A549 (cell line): ENCODE data around the gene STAB2. TPM values are rescaled to one million over a fixed set of nuclear protein-coding genes. Genes with fewer than 3 reads are reported as not detected.

Source experiments
- ATAC-seq, 2 experiments: fragments of 200-7000 bp in 1 of 2; fragments of >200 bp in 1 of 2; cut with Nextera tagmentation in 1 of 2; cut with Tn5 transposase in 1 of 2; 3 replicates each; pipeline versions ENCODE4 v1.8.0 to v1.9.1; 2018 to 2020; ENCODE audit warnings: mild to moderate bottlenecking in 1 of 2, moderate library complexity in 1 of 2
- CTCF ChIA-PET: fragments of 300-600 bp; sonication (Branson Sonifier 250); formaldehyde crosslinking; extraction: SDS; loops from one replicate; lab custom pipeline; 2021; ENCODE audit warnings: antibody characterized with exemption, inconsistent platforms; lab: Yijun Ruan, JAX
- POLR2A ChIA-PET: fragments of 350-600 bp; formaldehyde crosslinking; extraction: SDS; loops from one replicate; lab custom pipeline; 2021; ENCODE audit warnings: antibody characterized with exemption, inconsistent platforms; lab: Yijun Ruan, JAX
- DNase-seq, 2 experiments: peaks; one replicate each; pipeline versions ENCODE4 v3.0.0 to v3.0.0-alpha.2; 2011 to 2016; ENCODE audit warnings: low read depth in 1 of 2, low spot score in 1 of 2
- FAIRE-seq: peaks from 2 replicates; lab custom pipeline; 2011; peaks lifted over from hg19 to GRCh38; lab: Jason Lieb, UNC
- H3K27ac ChIP-seq, 2 experiments: fragments of >200 bp; sonication (Bioruptor Twin); formaldehyde crosslinking; 3 replicates each; pipeline ENCODE4 v1.5.1; 2016 to 2017
- H3K4me1 ChIP-seq: fragments of >200 bp; sonication (Bioruptor Twin); formaldehyde crosslinking; 3 replicates; pipeline ENCODE4 v1.6.1; 2016
- H3K4me2 ChIP-seq: fragments of >200 bp; sonication (Bioruptor Twin); formaldehyde crosslinking; 3 replicates; pipeline ENCODE4 v1.6.1; 2016
- H3K4me3 ChIP-seq: fragments of >200 bp; sonication (Bioruptor Twin); formaldehyde crosslinking; 3 replicates; pipeline ENCODE4 v1.5.1; 2016
- H3K9me3 ChIP-seq: fragments of >200 bp; sonication (Bioruptor Twin); formaldehyde crosslinking; 3 replicates; pipeline ENCODE4 v1.6.1; 2016
- BHLHE40 ChIP-seq: IDR thresholded peaks from 2 replicates; pipeline ENCODE4 v1.6.1; 2012; ENCODE audit warnings: low read depth, low read length, inconsistent platforms
- CBX2 ChIP-seq: fragments of 200-600 bp; sonication (generic); IDR thresholded peaks from 2 replicates; pipeline ENCODE4 v1.6.1; 2016; ENCODE audit warnings: low read depth, mild to moderate bottlenecking, borderline replicate concordance
- HES2 ChIP-seq: fragments of >200 bp; sonication (Bioruptor Twin); formaldehyde crosslinking; IDR thresholded peaks from 2 replicates; pipeline ENCODE4 v1.6.1; 2016
- HMGXB4 ChIP-seq: fragments of 250-450 bp; sonication (Bioruptor Pico); IDR thresholded peaks from 2 replicates; pipeline ENCODE4 v1.5.0; 2021; ENCODE audit warnings: mild to moderate bottlenecking, moderate library complexity, borderline replicate concordance
- HOXA7 ChIP-seq: fragments of 250-450 bp; sonication (Bioruptor Pico); IDR thresholded peaks from 2 replicates; pipeline ENCODE4 v1.5.0; 2020; ENCODE audit warnings: mild to moderate bottlenecking, moderate library complexity
- JUN ChIP-seq, 2 experiments: fragments of >200 bp; sonication (Bioruptor Twin); formaldehyde crosslinking; IDR thresholded peaks; 2 replicates in 1 of 2; 3 replicates in 1 of 2; pipeline ENCODE4 v1.6.1; 2016 to 2017
- MAZ ChIP-seq: fragments of 150-350 bp; IDR thresholded peaks from 2 replicates; pipeline ENCODE4 v1.6.1; 2014; ENCODE audit warnings: antibody characterized with exemption, low read depth, low read length, borderline replicate concordance
- NFE2L2 ChIP-seq: fragments of 150-350 bp; conservative IDR thresholded peaks from 2 replicates; pipeline ENCODE4 v1.6.1; 2014; ENCODE audit warnings: low read length
- NR3C1 ChIP-seq: fragments of >200 bp; sonication (Bioruptor Twin); formaldehyde crosslinking; IDR thresholded peaks from 3 replicates; pipeline ENCODE4 v1.6.1; 2017
- RARB ChIP-seq: fragments of 250-450 bp; sonication (Bioruptor Pico); IDR thresholded peaks from 2 replicates; pipeline ENCODE4 v1.8.0; 2021; ENCODE audit warnings: mild to moderate bottlenecking, moderate library complexity
- SREBF2 ChIP-seq: fragments of 450-650 bp; IDR thresholded peaks from 2 replicates; pipeline ENCODE4 v1.6.1; 2014; ENCODE audit warnings: mild to moderate bottlenecking, moderate library complexity
- TP53 ChIP-seq: fragments of 250-450 bp; sonication (Bioruptor Pico); IDR thresholded peaks from 2 replicates; pipeline ENCODE4 v1.5.0; 2021; ENCODE audit warnings: mild to moderate bottlenecking, moderate library complexity
- ZNF302 ChIP-seq: fragments of 250-450 bp; sonication (Bioruptor Pico); IDR thresholded peaks from 2 replicates; pipeline ENCODE4 v1.9.0; 2021; ENCODE audit warnings: inconsistent platforms, mild to moderate bottlenecking, moderate library complexity
- ZSCAN20 ChIP-seq: fragments of 250-450 bp; sonication (Bioruptor Pico); IDR thresholded peaks from 2 replicates; pipeline ENCODE4 v1.8.0; 2022; ENCODE audit warnings: mild to moderate bottlenecking, moderate library complexity
- WGBS: methylation state at CpG from one replicate; pipeline ENCODE4 v1.1.6; 2017; ENCODE audit errors: missing lambda C conversion rate; 5-methylcytosine and 5-hydroxymethylcytosine counted together
- polyA plus RNA-seq, 4 experiments: library from polyadenylated mRNA; depleted of rRNA in 3 of 4; stranded (reverse); fragments of >200 nt; fragmentation: RNase III in 1 of 4; extraction: RNeasy Plus Mini Kit Qiagen cat#74134 plus additional on column Dnase treatment in 1 of 4; gene quantifications; 2 replicates in 3 of 4; 3 replicates in 1 of 4; pipeline ENCODE4 v1.2.3, GENCODE V29; 2011 to 2017
- TF ChIP-seq, protein P1 (sequence below): fragments of >200 bp; sonication (Bioruptor Twin); formaldehyde crosslinking; IDR thresholded peaks from 3 replicates; pipeline ENCODE4 v1.5.1; 2016
- TF ChIP-seq, protein P2 (sequence below): fragments of 200-600 bp; sonication (generic); IDR thresholded peaks from 2 replicates; pipeline ENCODE4 v1.6.1; 2016; ENCODE audit warnings: antibody characterized with exemption, mild to moderate bottlenecking, moderate library complexity

STAB2 gene
- polyA plus RNA-seq, 2 of the 4 experiments (the other 2 are of a cell fraction): not detected

DNA sequence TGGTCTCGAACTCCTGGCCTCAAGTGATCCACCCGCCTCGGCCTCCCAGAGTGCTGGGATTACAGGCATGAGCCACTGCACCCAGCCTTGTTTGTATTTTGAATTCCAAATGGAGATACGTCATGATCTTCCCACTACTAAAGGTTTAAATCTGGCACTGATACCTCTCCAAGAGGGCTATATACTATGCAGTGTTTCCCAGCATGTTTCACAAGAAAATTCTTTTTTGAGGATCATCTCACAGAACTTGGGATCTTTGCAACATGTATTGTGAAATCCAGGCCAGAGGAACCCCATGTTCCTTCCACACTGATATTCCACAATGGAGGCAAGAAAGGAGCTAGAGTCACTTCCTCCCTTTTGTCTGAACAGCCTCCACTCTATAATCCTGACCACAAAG is 141.2 kb downstream of the STAB2 start:
- no peak for TF ChIP-seq JUN (IDR thresholded peaks at IDR 0.05)
- TF ChIP-seq HMGXB4 (CRISPR knock-in tag): no peak
- TF ChIP-seq HOXA7 (CRISPR knock-in tag): no peak
- TF ChIP-seq ZNF302: no peak
- no peak for TF ChIP-seq HES2
- no peak for TF ChIP-seq BHLHE40
- no peak for TF ChIP-seq MAZ
- no peak for TF ChIP-seq ZSCAN20 (CRISPR knock-in tag)
- no peak for TF ChIP-seq NR3C1
- TF ChIP-seq TP53 (CRISPR knock-in tag): no peak
- TF ChIP-seq, protein P1, sequence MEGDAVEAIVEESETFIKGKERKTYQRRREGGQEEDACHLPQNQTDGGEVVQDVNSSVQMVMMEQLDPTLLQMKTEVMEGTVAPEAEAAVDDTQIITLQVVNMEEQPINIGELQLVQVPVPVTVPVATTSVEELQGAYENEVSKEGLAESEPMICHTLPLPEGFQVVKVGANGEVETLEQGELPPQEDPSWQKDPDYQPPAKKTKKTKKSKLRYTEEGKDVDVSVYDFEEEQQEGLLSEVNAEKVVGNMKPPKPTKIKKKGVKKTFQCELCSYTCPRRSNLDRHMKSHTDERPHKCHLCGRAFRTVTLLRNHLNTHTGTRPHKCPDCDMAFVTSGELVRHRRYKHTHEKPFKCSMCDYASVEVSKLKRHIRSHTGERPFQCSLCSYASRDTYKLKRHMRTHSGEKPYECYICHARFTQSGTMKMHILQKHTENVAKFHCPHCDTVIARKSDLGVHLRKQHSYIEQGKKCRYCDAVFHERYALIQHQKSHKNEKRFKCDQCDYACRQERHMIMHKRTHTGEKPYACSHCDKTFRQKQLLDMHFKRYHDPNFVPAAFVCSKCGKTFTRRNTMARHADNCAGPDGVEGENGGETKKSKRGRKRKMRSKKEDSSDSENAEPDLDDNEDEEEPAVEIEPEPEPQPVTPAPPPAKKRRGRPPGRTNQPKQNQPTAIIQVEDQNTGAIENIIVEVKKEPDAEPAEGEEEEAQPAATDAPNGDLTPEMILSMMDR: no peak
- TF ChIP-seq SREBF2: no peak
- TF ChIP-seq, protein P2, sequence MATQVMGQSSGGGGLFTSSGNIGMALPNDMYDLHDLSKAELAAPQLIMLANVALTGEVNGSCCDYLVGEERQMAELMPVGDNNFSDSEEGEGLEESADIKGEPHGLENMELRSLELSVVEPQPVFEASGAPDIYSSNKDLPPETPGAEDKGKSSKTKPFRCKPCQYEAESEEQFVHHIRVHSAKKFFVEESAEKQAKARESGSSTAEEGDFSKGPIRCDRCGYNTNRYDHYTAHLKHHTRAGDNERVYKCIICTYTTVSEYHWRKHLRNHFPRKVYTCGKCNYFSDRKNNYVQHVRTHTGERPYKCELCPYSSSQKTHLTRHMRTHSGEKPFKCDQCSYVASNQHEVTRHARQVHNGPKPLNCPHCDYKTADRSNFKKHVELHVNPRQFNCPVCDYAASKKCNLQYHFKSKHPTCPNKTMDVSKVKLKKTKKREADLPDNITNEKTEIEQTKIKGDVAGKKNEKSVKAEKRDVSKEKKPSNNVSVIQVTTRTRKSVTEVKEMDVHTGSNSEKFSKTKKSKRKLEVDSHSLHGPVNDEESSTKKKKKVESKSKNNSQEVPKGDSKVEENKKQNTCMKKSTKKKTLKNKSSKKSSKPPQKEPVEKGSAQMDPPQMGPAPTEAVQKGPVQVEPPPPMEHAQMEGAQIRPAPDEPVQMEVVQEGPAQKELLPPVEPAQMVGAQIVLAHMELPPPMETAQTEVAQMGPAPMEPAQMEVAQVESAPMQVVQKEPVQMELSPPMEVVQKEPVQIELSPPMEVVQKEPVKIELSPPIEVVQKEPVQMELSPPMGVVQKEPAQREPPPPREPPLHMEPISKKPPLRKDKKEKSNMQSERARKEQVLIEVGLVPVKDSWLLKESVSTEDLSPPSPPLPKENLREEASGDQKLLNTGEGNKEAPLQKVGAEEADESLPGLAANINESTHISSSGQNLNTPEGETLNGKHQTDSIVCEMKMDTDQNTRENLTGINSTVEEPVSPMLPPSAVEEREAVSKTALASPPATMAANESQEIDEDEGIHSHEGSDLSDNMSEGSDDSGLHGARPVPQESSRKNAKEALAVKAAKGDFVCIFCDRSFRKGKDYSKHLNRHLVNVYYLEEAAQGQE: no peak
- peaks cover 17% of the 10 kb centered on the region; the same call in 2 of the 3 replicates for H3K9me3 ChIP-seq
- no peak for FAIRE-seq
- CTCF ChIA-PET: interaction anchor here (0.6 to 2.5 kb wide), 2 partner anchors 10 to 22 kb away, joined by 3 to 7 read pairs; no protein-coding TSS in a partner anchor
- H3K4me2 ChIP-seq: no peak overlapping the region
- WGBS: 40% methylated on average over 4 of the region's 4 CpGs
- DNase-seq: no peak
- no peak for ATAC-seq
- no peak overlapping the region for H3K4me3 ChIP-seq
- POLR2A ChIA-PET: no interaction called here
- H3K4me1 ChIP-seq: no peaks in the 10 kb centered on the region
- H3K27ac ChIP-seq: no peak overlapping the region

- TF ChIP-seq HOXA7 (CRISPR knock-in tag) (no peak), NFE2L2 (no peak), CBX2 (no peak), RARB (CRISPR knock-in tag) (no peak)
- peaks cover 17% of the 10 kb centered on the region; the same call in 2 of the 3 replicates for H3K9me3 ChIP-seq
- FAIRE-seq (no peak), DNase-seq (no peak), ATAC-seq (no peak)
- no peaks in the 10 kb centered on the region for H3K4me1 ChIP-seq
- no peak overlapping the region for H3K4me3 ChIP-seq
- ChIA-PET POLR2A (no interaction called here), CTCF (interaction anchor here (2.0 to 2.5 kb wide), 2 partner anchors 11 to 13 kb away, joined by 6 to 7 read pairs; no protein-coding TSS in a partner anchor)
- H3K27ac ChIP-seq: no peak overlapping the region
- WGBS: 50% methylated on average over 1 of the region's 1 CpG
- no peak overlapping the region for H3K4me2 ChIP-seq
Observed at GRCh38 chr12:103729499-103729898, 142.4 kb downstream of the STAB2 start.
